Thyroid gland (tissue), 4 donors: Measurements from ENCODE around the gene LSMEM2.

Source experiments
- POLR2A ChIP-seq, 2 donors: fragments of 450-650 bp; IDR thresholded peaks; one replicate each; pipeline ENCODE4 v1.6.1; 2017; ENCODE audit warnings: antibody characterized with exemption in 2 of 2, mild to moderate bottlenecking in 2 of 2, moderate library complexity in 1 of 2
- TF ChIP-seq, protein P1 (sequence below), 6 experiments: fragments of 200-600 bp in 3 of 6; fragments of 450-650 bp in 3 of 6; sonication (generic) in 3 of 6; IDR thresholded peaks; one replicate each; pipeline ENCODE4 v1.5.1; 2016 to 2019; ENCODE audit warnings: antibody characterized with exemption in 6 of 6, mild to moderate bottlenecking in 2 of 6, inconsistent platforms in 1 of 6, moderate library complexity in 1 of 6

DNA sequence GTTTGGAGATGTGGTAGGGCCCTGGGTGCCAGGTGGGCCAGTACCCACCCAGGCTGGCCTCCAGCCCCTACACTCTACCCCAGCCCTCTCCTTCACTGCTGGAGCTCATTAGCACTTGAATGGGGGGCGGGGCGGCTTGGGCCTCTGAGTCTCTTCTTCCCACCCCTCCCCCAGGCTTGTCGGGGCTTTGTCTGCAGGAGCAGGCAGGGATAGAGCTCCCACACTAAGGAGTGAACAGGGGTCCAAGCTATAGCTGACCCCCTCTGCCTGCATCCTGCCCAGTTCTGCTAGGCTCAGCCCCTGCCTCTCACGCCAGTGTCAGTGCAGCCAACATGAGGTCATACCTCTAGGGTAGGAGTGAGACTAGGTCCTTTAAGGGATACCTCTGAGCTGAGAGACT, 37.7 kb upstream of the LSMEM2 start:
- no peak for TF ChIP-seq POLR2A (IDR thresholded peaks at IDR 0.05)
- TF ChIP-seq, protein P1, sequence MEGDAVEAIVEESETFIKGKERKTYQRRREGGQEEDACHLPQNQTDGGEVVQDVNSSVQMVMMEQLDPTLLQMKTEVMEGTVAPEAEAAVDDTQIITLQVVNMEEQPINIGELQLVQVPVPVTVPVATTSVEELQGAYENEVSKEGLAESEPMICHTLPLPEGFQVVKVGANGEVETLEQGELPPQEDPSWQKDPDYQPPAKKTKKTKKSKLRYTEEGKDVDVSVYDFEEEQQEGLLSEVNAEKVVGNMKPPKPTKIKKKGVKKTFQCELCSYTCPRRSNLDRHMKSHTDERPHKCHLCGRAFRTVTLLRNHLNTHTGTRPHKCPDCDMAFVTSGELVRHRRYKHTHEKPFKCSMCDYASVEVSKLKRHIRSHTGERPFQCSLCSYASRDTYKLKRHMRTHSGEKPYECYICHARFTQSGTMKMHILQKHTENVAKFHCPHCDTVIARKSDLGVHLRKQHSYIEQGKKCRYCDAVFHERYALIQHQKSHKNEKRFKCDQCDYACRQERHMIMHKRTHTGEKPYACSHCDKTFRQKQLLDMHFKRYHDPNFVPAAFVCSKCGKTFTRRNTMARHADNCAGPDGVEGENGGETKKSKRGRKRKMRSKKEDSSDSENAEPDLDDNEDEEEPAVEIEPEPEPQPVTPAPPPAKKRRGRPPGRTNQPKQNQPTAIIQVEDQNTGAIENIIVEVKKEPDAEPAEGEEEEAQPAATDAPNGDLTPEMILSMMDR (IDR thresholded peaks at IDR 0.05), result no peak
